ENCODE data around the gene C4orf54.

C4orf54 gene
- total RNA-seq, result 0 reads per million in 9 experiments

GRCh38 chr4:99657798-99658197, at the start of gene C4orf54:
Gene C4orf54, minus strand, starts transcription at chr4:99657828. Its CDS starts 3,180 bp downstream, at chr4:99654648.
- DNase-seq (no peak), ATAC-seq (replicated peaks) (no peak)
- H3K4me1 Mint-ChIP-seq (ENCODE audit: low read depth in 2 of 2), result no peaks in the 10 kb centered on the region
- H3K27me3 Mint-ChIP-seq, result peaks cover 6 to 44% of the 10 kb centered on the region in 2 donors
- no peak within 1 kb of the TSS for H3K4me3 Mint-ChIP-seq
- H3K36me3 Mint-ChIP-seq (ENCODE audit: insufficient read depth), result no peaks in the 10 kb centered on the region
- no peak within 1 kb of the TSS for H3K27ac Mint-ChIP-seq
- no peaks in the 10 kb centered on the region for H3K9me3 Mint-ChIP-seq

- Mint-ChIP-seq H3K4me3 (no peak overlapping the region), H3K27ac (no peak overlapping the region), H3K9me3 (no peaks in the 10 kb centered on the region), H3K4me1 (ENCODE audit: low read depth in 2 of 2) (no peaks in the 10 kb centered on the region), H3K27me3 (peaks cover 12 to 31% of the 10 kb centered on the region in 2 donors), H3K36me3 (ENCODE audit: insufficient read depth) (no peaks in the 10 kb centered on the region)
- DNase-seq, result no peak
- ATAC-seq (replicated peaks), result no peak
Observed at GRCh38 chr4:99705891-99706290, 48.3 kb upstream of the C4orf54 start.

- Mint-ChIP-seq H3K27me3 (peaks cover 52 to 54% of the 10 kb centered on the region in 2 donors), H3K27ac (no peak overlapping the region), H3K4me1 (ENCODE audit: low read depth in 2 of 2) (no peaks in the 10 kb centered on the region), H3K36me3 (ENCODE audit: insufficient read depth) (no peaks in the 10 kb centered on the region), H3K9me3 (peaks cover 0 to 7% of the 10 kb centered on the region in 2 donors), H3K4me3 (no peak overlapping the region)
- DNase-seq (no peak), ATAC-seq (replicated peaks) (no peak)
Observed at GRCh38 chr4:99696801-99697200, 39.2 kb upstream of the C4orf54 start.

DNA sequence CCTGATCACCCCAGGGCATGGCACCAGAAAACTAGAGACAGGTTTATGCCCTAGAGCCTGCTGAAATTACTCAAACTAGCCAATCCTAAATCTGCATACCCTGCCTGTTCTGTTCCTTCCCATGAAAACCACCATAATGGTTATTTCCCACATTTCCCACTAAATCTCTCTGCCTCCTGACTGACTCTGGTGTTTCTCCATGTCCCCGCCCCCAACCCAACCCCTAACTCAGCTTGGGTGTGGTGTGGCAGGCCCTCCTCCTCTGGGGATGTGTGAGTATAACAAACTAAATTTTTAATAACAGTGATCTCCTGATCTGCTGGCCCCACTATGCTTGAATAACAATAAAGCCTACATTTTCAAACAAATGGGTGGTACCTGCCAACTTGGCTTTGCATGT, 35.5 kb upstream of the C4orf54 start:
- ATAC-seq (replicated peaks) (no peak), DNase-seq (no peak)
- no peaks in the 10 kb centered on the region for H3K36me3 Mint-ChIP-seq (ENCODE audit: insufficient read depth)
- peaks cover 5 to 16% of the 10 kb centered on the region in 2 donors for H3K9me3 Mint-ChIP-seq
- peaks cover 16 to 26% of the 10 kb centered on the region in 2 donors for H3K27me3 Mint-ChIP-seq
- no peak overlapping the region for H3K27ac Mint-ChIP-seq
- H3K4me1 Mint-ChIP-seq (ENCODE audit: low read depth in 2 of 2), result no peaks in the 10 kb centered on the region
- H3K4me3 Mint-ChIP-seq, result no peak overlapping the region

DNA sequence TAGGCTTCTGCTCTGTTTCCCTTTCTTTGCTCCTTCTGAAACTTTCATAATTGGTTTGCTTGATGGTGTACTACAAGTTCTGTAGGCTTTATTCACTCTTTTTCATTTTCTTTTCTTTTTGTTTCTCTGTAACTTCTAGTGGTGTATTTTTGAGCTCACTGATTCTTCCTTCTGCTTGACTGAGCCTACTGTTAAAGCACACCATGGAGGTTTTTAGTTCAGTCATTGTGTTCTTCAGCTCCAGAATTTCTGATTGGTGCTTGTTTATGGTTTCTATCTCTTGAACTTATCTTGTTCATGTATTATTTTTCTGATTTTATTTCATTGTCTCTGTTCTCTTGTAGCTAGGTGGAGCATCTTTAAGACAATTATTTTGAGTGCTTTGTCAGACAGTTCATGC, 33.4 kb upstream of the C4orf54 start:
- no peaks in the 10 kb centered on the region for H3K4me1 Mint-ChIP-seq (ENCODE audit: low read depth in 2 of 2)
- peaks cover 11 to 24% of the 10 kb centered on the region in 2 donors for H3K27me3 Mint-ChIP-seq
- ATAC-seq (replicated peaks), result no peak
- no peak overlapping the region for H3K4me3 Mint-ChIP-seq
- peaks cover 5 to 16% of the 10 kb centered on the region in 2 donors for H3K9me3 Mint-ChIP-seq
- H3K36me3 Mint-ChIP-seq (ENCODE audit: insufficient read depth), result no peaks in the 10 kb centered on the region
- H3K27ac Mint-ChIP-seq, result no peak overlapping the region
- DNase-seq, result no peak

DNA sequence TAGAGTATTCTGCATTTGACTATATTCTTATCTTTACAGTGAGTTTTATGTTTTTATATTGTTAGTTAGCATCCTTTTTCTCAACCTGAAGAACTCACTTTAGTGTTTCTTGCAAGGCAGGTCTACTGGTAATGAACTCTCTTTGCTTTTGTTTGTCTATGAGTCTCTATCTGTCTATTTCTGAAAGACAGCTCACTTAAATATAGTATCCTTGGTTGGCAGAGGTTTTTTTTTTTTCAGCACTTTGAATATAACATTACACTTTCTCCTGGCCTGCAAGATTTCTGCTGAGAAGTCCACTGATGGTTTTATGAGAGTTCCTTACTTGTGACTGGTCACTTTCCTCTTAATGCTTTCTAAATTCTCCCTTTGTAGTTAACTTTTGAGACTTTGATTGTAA, 32.8 kb upstream of the C4orf54 start:
- Mint-ChIP-seq H3K36me3 (ENCODE audit: insufficient read depth) (no peaks in the 10 kb centered on the region), H3K27me3 (peaks cover 11 to 22% of the 10 kb centered on the region in 2 donors), H3K4me3 (no peak overlapping the region), H3K9me3 (peaks cover 5 to 16% of the 10 kb centered on the region in 2 donors), H3K4me1 (ENCODE audit: low read depth in 2 of 2) (no peaks in the 10 kb centered on the region), H3K27ac (no peak overlapping the region)
- DNase-seq (no peak), ATAC-seq (replicated peaks) (no peak)

DNA sequence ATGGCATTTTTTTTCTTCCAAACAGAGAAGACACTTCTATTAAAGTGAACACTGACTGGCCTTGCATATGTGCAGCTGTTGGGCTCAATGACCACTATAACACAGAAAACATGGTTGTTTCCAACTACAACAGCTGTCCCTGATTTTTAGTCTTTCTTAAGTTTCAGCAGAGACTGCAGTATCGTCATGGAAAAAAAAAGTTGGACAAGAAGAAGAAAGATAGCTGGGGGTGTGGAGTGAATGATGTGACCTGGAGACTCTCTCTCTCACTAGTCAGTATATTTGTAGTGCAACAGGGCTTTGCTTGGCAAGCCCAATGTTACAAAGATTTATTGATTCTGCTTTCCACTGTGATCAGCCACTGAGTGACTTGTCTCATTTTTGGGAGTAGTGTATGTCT, 29.5 kb upstream of the C4orf54 start:
- Mint-ChIP-seq H3K9me3 (peaks cover 5 to 9% of the 10 kb centered on the region in 2 donors), H3K4me3 (no peak overlapping the region), H3K36me3 (ENCODE audit: insufficient read depth) (no peaks in the 10 kb centered on the region), H3K27me3 (peaks cover 21 to 22% of the 10 kb centered on the region in 2 donors), H3K4me1 (ENCODE audit: low read depth in 2 of 2) (no peaks in the 10 kb centered on the region), H3K27ac (no peak overlapping the region)
- ATAC-seq (replicated peaks), result no peak
- no peak for DNase-seq

- Mint-ChIP-seq H3K9me3 (no peaks in the 10 kb centered on the region), H3K27me3 (peaks cover 22 to 28% of the 10 kb centered on the region in 2 donors), H3K27ac (no peak overlapping the region), H3K4me3 (no peak overlapping the region), H3K36me3 (ENCODE audit: insufficient read depth) (no peaks in the 10 kb centered on the region), H3K4me1 (ENCODE audit: low read depth in 2 of 2) (no peaks in the 10 kb centered on the region)
- no peak for ATAC-seq (replicated peaks)
- no peak for DNase-seq
Observed at GRCh38 chr4:99685234-99685633, 27.6 kb upstream of the C4orf54 start.

- H3K27ac Mint-ChIP-seq, result no peak overlapping the region
- H3K4me1 Mint-ChIP-seq (ENCODE audit: low read depth in 2 of 2), result no peaks in the 10 kb centered on the region
- no peaks in the 10 kb centered on the region for H3K9me3 Mint-ChIP-seq
- H3K4me3 Mint-ChIP-seq, result no peak overlapping the region
- ATAC-seq (replicated peaks) (no peak), DNase-seq (no peak)
- H3K36me3 Mint-ChIP-seq (ENCODE audit: insufficient read depth), result no peaks in the 10 kb centered on the region
- peaks cover 22 to 29% of the 10 kb centered on the region in 2 donors for H3K27me3 Mint-ChIP-seq
Observed at GRCh38 chr4:99683895-99684294, 26.3 kb upstream of the C4orf54 start.

GRCh38 chr4:99679976-99680375, 22.3 kb upstream of the C4orf54 start:
- DNase-seq (no peak), ATAC-seq (replicated peaks) (no peak)
- Mint-ChIP-seq H3K27ac (no peak overlapping the region), H3K36me3 (ENCODE audit: insufficient read depth) (no peaks in the 10 kb centered on the region), H3K4me1 (ENCODE audit: low read depth in 2 of 2) (no peaks in the 10 kb centered on the region), H3K9me3 (no peaks in the 10 kb centered on the region), H3K4me3 (no peak overlapping the region), H3K27me3 (peaks cover 28 to 43% of the 10 kb centered on the region in 2 donors)

DNA sequence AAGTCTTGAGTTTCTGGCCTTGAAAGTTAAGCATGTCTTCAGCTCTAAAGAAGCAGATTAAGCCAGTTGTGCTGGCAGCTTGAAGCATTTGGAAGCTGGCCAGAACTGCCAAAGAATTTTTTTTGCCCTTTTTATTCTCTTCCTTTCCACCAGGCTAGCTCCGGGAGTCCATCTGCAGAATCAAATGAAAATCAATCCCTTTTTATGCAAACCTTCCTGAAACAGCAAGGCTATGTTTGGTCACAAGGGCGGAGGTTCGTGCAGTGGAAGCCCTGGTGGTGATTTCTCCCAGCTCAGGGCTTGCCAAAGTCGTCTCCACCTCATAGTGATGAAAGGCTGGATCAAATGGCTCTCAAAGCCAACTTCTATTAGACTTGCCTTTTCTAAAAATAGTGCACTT, 21.6 kb upstream of the C4orf54 start:
- no peak for ATAC-seq (replicated peaks)
- H3K27me3 Mint-ChIP-seq, result peaks cover 20 to 43% of the 10 kb centered on the region in 2 donors

DNA sequence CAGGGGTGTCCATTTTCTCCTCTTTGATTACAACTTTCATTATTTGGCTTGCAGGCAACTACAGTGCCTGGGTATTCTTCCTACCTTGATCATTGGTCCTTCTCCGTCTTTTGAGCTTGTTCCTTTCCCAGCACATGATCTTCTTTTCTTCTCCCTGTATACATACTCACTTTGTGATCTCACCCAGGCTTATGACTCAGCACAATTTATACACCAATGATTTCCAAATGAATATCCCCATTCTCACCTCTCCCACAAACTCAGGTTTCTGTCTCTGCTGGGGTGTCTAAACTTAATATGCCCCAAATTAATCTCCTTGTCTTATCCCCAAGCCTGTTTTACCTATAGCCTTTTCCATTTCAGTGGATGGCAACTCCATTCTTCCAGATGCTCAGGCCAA, 19.5 kb upstream of the C4orf54 start:
- H3K4me3 Mint-ChIP-seq, result no peak overlapping the region
- peaks cover 7 to 9% of the 10 kb centered on the region in 2 donors for H3K9me3 Mint-ChIP-seq
- peaks cover 7 to 46% of the 10 kb centered on the region in 2 donors for H3K27me3 Mint-ChIP-seq
- DNase-seq, result no peak
- no peak overlapping the region for H3K27ac Mint-ChIP-seq
- no peaks in the 10 kb centered on the region for H3K36me3 Mint-ChIP-seq (ENCODE audit: insufficient read depth)
- H3K4me1 Mint-ChIP-seq (ENCODE audit: low read depth in 2 of 2), result no peaks in the 10 kb centered on the region
- no peak for ATAC-seq (replicated peaks)

More for the DNA sequence above, 21.6 kb upstream of the C4orf54 start:
- Mint-ChIP-seq H3K27ac (no peak overlapping the region), H3K36me3 (ENCODE audit: insufficient read depth) (no peaks in the 10 kb centered on the region), H3K4me3 (no peak overlapping the region), H3K9me3 (no peaks in the 10 kb centered on the region), H3K4me1 (ENCODE audit: low read depth in 2 of 2) (no peaks in the 10 kb centered on the region)
- DNase-seq, result no peak

- Mint-ChIP-seq H3K27ac (no peak overlapping the region), H3K27me3 (peaks cover 22 to 40% of the 10 kb centered on the region in 2 donors), H3K36me3 (ENCODE audit: insufficient read depth) (no peaks in the 10 kb centered on the region), H3K4me3 (no peak overlapping the region), H3K9me3 (peaks cover 13 to 15% of the 10 kb centered on the region in 2 donors), H3K4me1 (ENCODE audit: low read depth in 2 of 2) (no peaks in the 10 kb centered on the region)
- ATAC-seq (replicated peaks), result no peak
- no peak for DNase-seq
Observed at GRCh38 chr4:99670409-99671073, 12.9 kb upstream of the C4orf54 start.

DNA sequence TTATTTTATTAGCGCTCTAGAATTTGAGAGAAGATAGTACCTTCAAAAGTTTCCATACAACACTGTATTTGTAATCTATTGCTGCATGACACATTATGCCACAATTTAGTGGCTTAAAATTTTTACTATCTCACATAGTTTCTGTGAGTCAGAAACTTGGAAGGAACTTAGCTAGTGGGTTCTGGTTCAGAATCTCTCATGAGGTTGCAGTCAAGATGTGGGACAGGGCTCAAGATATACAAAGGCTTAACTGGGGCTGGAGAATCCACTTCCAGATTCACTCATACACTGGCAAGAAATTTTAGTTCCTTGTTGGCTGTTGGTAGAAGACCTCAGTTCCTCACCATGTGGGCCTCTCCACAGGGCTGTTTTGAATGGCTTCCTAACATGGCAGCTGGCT, 11.5 kb upstream of the C4orf54 start:
- Mint-ChIP-seq H3K27me3 (peaks cover 29 to 36% of the 10 kb centered on the region in 2 donors), H3K27ac (no peak overlapping the region), H3K9me3 (peaks cover 13 to 15% of the 10 kb centered on the region in 2 donors), H3K36me3 (ENCODE audit: insufficient read depth) (no peaks in the 10 kb centered on the region), H3K4me3 (no peak overlapping the region), H3K4me1 (ENCODE audit: low read depth in 2 of 2) (no peaks in the 10 kb centered on the region)
- ATAC-seq (replicated peaks) (no peak), DNase-seq (no peak)
